ENCODE measurements around the gene ZNF74.
"Not testable (repeated sequence)": the region's sequence is repeated elsewhere in the genome, so short reads cannot be mapped to it uniquely, and the experiment has no call there.

DNA sequence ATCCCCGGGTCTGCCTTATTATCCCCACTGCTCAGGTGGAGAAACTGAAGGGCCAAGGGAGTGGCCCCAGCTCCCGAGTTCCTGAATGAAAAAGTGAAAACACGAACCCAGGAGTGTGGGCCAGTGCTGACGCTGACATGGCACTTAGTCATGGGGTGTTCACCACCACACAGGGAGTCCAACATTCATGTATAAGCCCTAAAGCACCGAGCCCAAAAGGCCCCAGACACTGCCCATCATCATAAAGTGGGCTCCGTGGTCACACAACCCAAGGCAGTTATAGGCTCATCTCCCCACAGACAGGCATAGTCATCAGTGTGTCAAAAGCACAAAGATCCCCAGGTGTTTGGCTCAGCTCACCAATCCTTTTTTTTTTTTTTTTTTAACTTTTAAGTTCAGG is 41.4 kb upstream of the ZNF74 start:
- not testable (repeated sequence) for TF ChIP-seq ZFP37 (tag by site-specific recombination; IDR thresholded peaks at IDR 0.05); ZNF48 (tag by site-specific recombination; IDR thresholded peaks at IDR 0.05); HOXC10 (CRISPR knock-in tag; IDR thresholded peaks at IDR 0.05); ZNF174 (tag by site-specific recombination; IDR thresholded peaks at IDR 0.05); ZNF768 (tag by site-specific recombination; IDR thresholded peaks at IDR 0.05); MYNN (tag by site-specific recombination; IDR thresholded peaks at IDR 0.05; ENCODE audit: borderline replicate concordance); ZXDB (tag by site-specific recombination; IDR thresholded peaks at IDR 0.05); SP3 (tag by site-specific recombination; IDR thresholded peaks at IDR 0.05); ZNF214 (tag by site-specific recombination; IDR thresholded peaks at IDR 0.05; ENCODE audit: borderline replicate concordance)
- TF ChIP-seq, protein P1, sequence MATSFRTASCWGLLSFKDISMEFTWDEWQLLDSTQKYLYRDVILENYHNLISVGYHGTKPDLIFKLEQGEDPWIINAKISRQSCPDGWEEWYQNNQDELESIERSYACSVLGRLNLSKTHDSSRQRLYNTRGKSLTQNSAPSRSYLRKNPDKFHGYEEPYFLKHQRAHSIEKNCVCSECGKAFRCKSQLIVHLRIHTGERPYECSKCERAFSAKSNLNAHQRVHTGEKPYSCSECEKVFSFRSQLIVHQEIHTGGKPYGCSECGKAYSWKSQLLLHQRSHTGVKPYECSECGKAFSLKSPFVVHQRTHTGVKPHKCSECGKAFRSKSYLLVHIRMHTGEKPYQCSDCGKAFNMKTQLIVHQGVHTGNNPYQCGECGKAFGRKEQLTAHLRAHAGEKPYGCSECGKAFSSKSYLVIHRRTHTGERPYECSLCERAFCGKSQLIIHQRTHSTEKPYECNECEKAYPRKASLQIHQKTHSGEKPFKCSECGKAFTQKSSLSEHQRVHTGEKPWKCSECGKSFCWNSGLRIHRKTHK (tag by site-specific recombination; IDR thresholded peaks at IDR 0.05) = not testable (repeated sequence)
- TF ChIP-seq, protein P2, sequence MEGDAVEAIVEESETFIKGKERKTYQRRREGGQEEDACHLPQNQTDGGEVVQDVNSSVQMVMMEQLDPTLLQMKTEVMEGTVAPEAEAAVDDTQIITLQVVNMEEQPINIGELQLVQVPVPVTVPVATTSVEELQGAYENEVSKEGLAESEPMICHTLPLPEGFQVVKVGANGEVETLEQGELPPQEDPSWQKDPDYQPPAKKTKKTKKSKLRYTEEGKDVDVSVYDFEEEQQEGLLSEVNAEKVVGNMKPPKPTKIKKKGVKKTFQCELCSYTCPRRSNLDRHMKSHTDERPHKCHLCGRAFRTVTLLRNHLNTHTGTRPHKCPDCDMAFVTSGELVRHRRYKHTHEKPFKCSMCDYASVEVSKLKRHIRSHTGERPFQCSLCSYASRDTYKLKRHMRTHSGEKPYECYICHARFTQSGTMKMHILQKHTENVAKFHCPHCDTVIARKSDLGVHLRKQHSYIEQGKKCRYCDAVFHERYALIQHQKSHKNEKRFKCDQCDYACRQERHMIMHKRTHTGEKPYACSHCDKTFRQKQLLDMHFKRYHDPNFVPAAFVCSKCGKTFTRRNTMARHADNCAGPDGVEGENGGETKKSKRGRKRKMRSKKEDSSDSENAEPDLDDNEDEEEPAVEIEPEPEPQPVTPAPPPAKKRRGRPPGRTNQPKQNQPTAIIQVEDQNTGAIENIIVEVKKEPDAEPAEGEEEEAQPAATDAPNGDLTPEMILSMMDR (tag by site-specific recombination; IDR thresholded peaks at IDR 0.05) = not testable (repeated sequence)
- TF ChIP-seq, protein P3, sequence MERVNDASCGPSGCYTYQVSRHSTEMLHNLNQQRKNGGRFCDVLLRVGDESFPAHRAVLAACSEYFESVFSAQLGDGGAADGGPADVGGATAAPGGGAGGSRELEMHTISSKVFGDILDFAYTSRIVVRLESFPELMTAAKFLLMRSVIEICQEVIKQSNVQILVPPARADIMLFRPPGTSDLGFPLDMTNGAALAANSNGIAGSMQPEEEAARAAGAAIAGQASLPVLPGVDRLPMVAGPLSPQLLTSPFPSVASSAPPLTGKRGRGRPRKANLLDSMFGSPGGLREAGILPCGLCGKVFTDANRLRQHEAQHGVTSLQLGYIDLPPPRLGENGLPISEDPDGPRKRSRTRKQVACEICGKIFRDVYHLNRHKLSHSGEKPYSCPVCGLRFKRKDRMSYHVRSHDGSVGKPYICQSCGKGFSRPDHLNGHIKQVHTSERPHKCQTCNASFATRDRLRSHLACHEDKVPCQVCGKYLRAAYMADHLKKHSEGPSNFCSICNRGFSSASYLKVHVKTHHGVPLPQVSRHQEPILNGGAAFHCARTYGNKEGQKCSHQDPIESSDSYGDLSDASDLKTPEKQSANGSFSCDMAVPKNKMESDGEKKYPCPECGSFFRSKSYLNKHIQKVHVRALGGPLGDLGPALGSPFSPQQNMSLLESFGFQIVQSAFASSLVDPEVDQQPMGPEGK (tag by site-specific recombination; IDR thresholded peaks at IDR 0.05) = not testable (repeated sequence)

Data from HEK293 (cell line).